Activated B cell treated with CpG ODN at 0.5 μM for 24 hours (primary cell): Measurements from ENCODE around the gene MAPK8IP2. TPM values are rescaled to one million over a fixed set of nuclear protein-coding genes. Genes with fewer than 3 reads are reported as not detected.

ENCODE experiments used
- ATAC-seq: fragments of 200-7000 bp; cut with Tn5 transposase; one replicate; pipeline ENCODE4 v1.10.0; 2021; ENCODE audit warnings: low read depth, mild to moderate bottlenecking, moderate library complexity
- CTCF ChIA-PET: fragments of 350-600 bp; sonication (Branson Sonifier 250); formaldehyde crosslinking; loops from one replicate; lab custom pipeline; 2021; ENCODE audit warnings: antibody characterized with exemption; lab: Charles Lee
- POLR2A ChIA-PET: fragments of 350-600 bp; sonication (Branson Sonifier 250); formaldehyde crosslinking; loops from one replicate; lab custom pipeline; 2021; ENCODE audit warnings: antibody characterized with exemption; lab: Charles Lee
- DNase-seq: peaks from one replicate; pipeline ENCODE4 v3.0.0; 2022
- H3K27ac Mint-ChIP-seq: one replicate; pipeline ENCODE4 v1.8.0; 2020; ENCODE audit warnings: mixed read lengths
- H3K27me3 Mint-ChIP-seq: one replicate; pipeline ENCODE4 v1.8.0; 2021; ENCODE audit warnings: mixed read lengths
- H3K36me3 Mint-ChIP-seq: one replicate; pipeline ENCODE4 v1.8.0; 2021; ENCODE audit warnings: low read depth, mixed read lengths
- H3K4me1 Mint-ChIP-seq: one replicate; pipeline ENCODE4 v1.8.0; 2021; ENCODE audit warnings: mixed read lengths
- H3K4me3 Mint-ChIP-seq: one replicate; pipeline ENCODE4 v1.8.0; 2020; ENCODE audit warnings: mild to moderate bottlenecking, mixed read lengths
- H3K9me3 Mint-ChIP-seq: one replicate; pipeline ENCODE4 v1.8.0; 2020; ENCODE audit warnings: mixed read lengths
- CTCF ChIP-seq: fragments of 200-600 bp; IDR thresholded peaks from one replicate; pipeline ENCODE4 v1.8.0; 2022; ENCODE audit warnings: antibody characterized with exemption, mild to moderate bottlenecking
- intact Hi-C: fragments of 100-400 bp; cut with micrococcal nuclease; formaldehyde crosslinking; loops from one replicate; pipeline ENCODE4 v1.15.1; 2024
- total RNA-seq: library from RNA; stranded (reverse); gene quantifications from 2 replicates; pipeline ENCODE4 v1.2.3, GENCODE V29; 2022

Gene MAPK8IP2
- total RNA-seq, 1 donor from 2014 or later: 0.18 TPM

- POLR2A ChIA-PET: interaction anchor here (0.7 to 1.0 kb wide), 2 partner anchors 18 to 73 kb away, joined by 3 read pairs; no protein-coding TSS in a partner anchor
- ATAC-seq: no peak
- CTCF ChIA-PET: interaction anchor here (0.9 kb wide), 1 partner anchor 76 kb away, joined by 3 read pairs; the partner anchor contains the start of gene SCO2
- no peak for TF ChIP-seq CTCF
- Mint-ChIP-seq H3K4me3 (peak overlapping the region; percentile 69), H3K9me3 (no peaks in the 10 kb centered on the region), H3K4me1 (peaks cover 12% of the 10 kb centered on the region), H3K27me3 (peaks cover 34% of the 10 kb centered on the region), H3K27ac (no peak overlapping the region), H3K36me3 (peaks cover 2% of the 10 kb centered on the region)
- no peak for DNase-seq
- intact Hi-C loops: loop anchor here (2.0 kb wide), 1 partner anchor 19 kb away; the partner anchor contains the start of gene CHKB
These were observed 1.2 kb downstream of the MAPK8IP2 start for GRCh38 chr22:50601669-50602337.

GRCh38 chr22:50602338-50602700, 1.7 kb downstream of the MAPK8IP2 start:
- DNase-seq (no peak), ATAC-seq (no peak)
- no peak for TF ChIP-seq CTCF
- H3K9me3 Mint-ChIP-seq: no peaks in the 10 kb centered on the region
- peaks cover 12% of the 10 kb centered on the region for H3K4me1 Mint-ChIP-seq
- H3K27me3 Mint-ChIP-seq: peaks cover 39% of the 10 kb centered on the region
- H3K4me3 Mint-ChIP-seq: peak overlapping the region; percentile 69
- intact Hi-C loops: no loop called here
- POLR2A ChIA-PET: interaction anchor here (1.0 kb wide), 1 partner anchor 18 kb away, joined by 3 read pairs; no protein-coding TSS in a partner anchor
- CTCF ChIA-PET: interaction anchor here (0.9 kb wide), 1 partner anchor 77 kb away, joined by 3 read pairs; the partner anchor contains the start of gene SCO2
- H3K27ac Mint-ChIP-seq: no peak overlapping the region
- peaks cover 2% of the 10 kb centered on the region for H3K36me3 Mint-ChIP-seq

- ATAC-seq (no peak), DNase-seq (no peak)
- Mint-ChIP-seq H3K36me3 (no peaks in the 10 kb centered on the region), H3K4me1 (peaks cover 12% of the 10 kb centered on the region), H3K27ac (no peak overlapping the region), H3K27me3 (peaks cover 41% of the 10 kb centered on the region), H3K4me3 (no peak overlapping the region), H3K9me3 (no peaks in the 10 kb centered on the region)
- ChIA-PET POLR2A (no interaction called here), CTCF (no interaction called here)
- TF ChIP-seq CTCF: no peak
- intact Hi-C loops: no loop called here
These were observed 3.1 kb downstream of the MAPK8IP2 start for GRCh38 chr22:50603511-50604255.

- peaks cover 47% of the 10 kb centered on the region for H3K27me3 Mint-ChIP-seq
- intact Hi-C loops: no loop called here
- ATAC-seq (no peak), DNase-seq (no peak)
- H3K4me3 Mint-ChIP-seq: no peak overlapping the region
- H3K4me1 Mint-ChIP-seq: peaks cover 12% of the 10 kb centered on the region
- H3K9me3 Mint-ChIP-seq: no peaks in the 10 kb centered on the region
- no peak for TF ChIP-seq CTCF
- no peak overlapping the region for H3K27ac Mint-ChIP-seq
- H3K36me3 Mint-ChIP-seq: no peaks in the 10 kb centered on the region
- POLR2A ChIA-PET: no interaction called here
- CTCF ChIA-PET: no interaction called here
These were observed 3.8 kb downstream of the MAPK8IP2 start for GRCh38 chr22:50604256-50605001.
